ENCODE data around the gene KIRREL1. TPM values are rescaled to one million over a fixed set of nuclear protein-coding genes. Genes with fewer than 3 reads are reported as not detected.

The KIRREL1 gene
- total RNA-seq, 1 experiment from 2014 or later, result 45.4 TPM

GRCh38 chr1:158147869-158148268 is 154.4 kb downstream of the KIRREL1 start:
- ChIA-PET POLR2A (interaction anchor here (0.6 kb wide), 1 partner anchor 17 kb away, joined by 3 read pairs; no protein-coding TSS in a partner anchor), CTCF (no interaction called here)
- Histone ChIP-seq H3K27me3 (replicated peaks; ENCODE audit: control insufficient read depth, insufficient read depth, low read length) (no peaks in the 10 kb centered on the region; the same call in 1 of the 2 replicates), H3K36me3 (ENCODE audit: control insufficient read depth, insufficient read depth, low read length) (no peaks in the 10 kb centered on the region), H3K4me3 (ENCODE audit: low read depth, low read length) (no peak overlapping the region), H3K9me3 (no peaks in the 10 kb centered on the region), H3K4me1 (no peaks in the 10 kb centered on the region)
- no peak for TF ChIP-seq CTCF (IDR thresholded peaks at IDR 0.05; ENCODE audit: insufficient read depth in 1 of 2, low read depth in 1 of 2, low read length in 1 of 2, severe bottlenecking in 1 of 2, unreplicated experiment in 1 of 2)
- no peak for DNase-seq
- Mint-ChIP-seq H3K9me3 (ENCODE audit: unreplicated experiment) (no peaks in the 10 kb centered on the region), H3K27ac (ENCODE audit: unreplicated experiment) (no peak overlapping the region), H3K4me1 (ENCODE audit: low read depth, unreplicated experiment) (no peaks in the 10 kb centered on the region), H3K4me3 (ENCODE audit: unreplicated experiment) (no peak overlapping the region), H3K27me3 (ENCODE audit: insufficient read depth, unreplicated experiment) (peaks cover 20% of the 10 kb centered on the region), H3K36me3 (ENCODE audit: insufficient read depth, unreplicated experiment) (no peaks in the 10 kb centered on the region)
- BruUV-seq (replicated peaks), result no TSS peak
- intact Hi-C loops (cut with micrococcal nuclease; ENCODE audit: unreplicated experiment), result no loop called here

- Mint-ChIP-seq H3K36me3 (ENCODE audit: insufficient read depth, unreplicated experiment) (no peaks in the 10 kb centered on the region), H3K4me1 (ENCODE audit: low read depth, unreplicated experiment) (no peaks in the 10 kb centered on the region), H3K9me3 (ENCODE audit: unreplicated experiment) (no peaks in the 10 kb centered on the region), H3K27ac (ENCODE audit: unreplicated experiment) (no peak overlapping the region), H3K27me3 (ENCODE audit: insufficient read depth, unreplicated experiment) (peaks cover 21% of the 10 kb centered on the region), H3K4me3 (ENCODE audit: unreplicated experiment) (no peak overlapping the region)
- Histone ChIP-seq H3K27me3 (replicated peaks; ENCODE audit: control insufficient read depth, insufficient read depth, low read length) (no peaks in the 10 kb centered on the region; the same call in 1 of the 2 replicates), H3K9me3 (no peaks in the 10 kb centered on the region), H3K36me3 (ENCODE audit: control insufficient read depth, insufficient read depth, low read length) (no peaks in the 10 kb centered on the region), H3K4me3 (ENCODE audit: low read depth, low read length) (no peak overlapping the region), H3K4me1 (no peaks in the 10 kb centered on the region)
- intact Hi-C loops (cut with micrococcal nuclease; ENCODE audit: unreplicated experiment), result no loop called here
- BruUV-seq (replicated peaks), result no TSS peak
- TF ChIP-seq CTCF (IDR thresholded peaks at IDR 0.05; ENCODE audit: insufficient read depth in 1 of 2, low read depth in 1 of 2, low read length in 1 of 2, severe bottlenecking in 1 of 2, unreplicated experiment in 1 of 2), result no peak
- ChIA-PET POLR2A (no interaction called here), CTCF (interaction anchor here (0.7 kb wide), 1 partner anchor 23 kb away, joined by 3 read pairs; no protein-coding TSS in a partner anchor)
- no peak for DNase-seq
Measured at GRCh38 chr1:158148468-158148867, 155.0 kb downstream of the KIRREL1 start.

- Mint-ChIP-seq H3K4me3 (ENCODE audit: unreplicated experiment) (no peak overlapping the region), H3K4me1 (ENCODE audit: low read depth, unreplicated experiment) (peaks cover 3% of the 10 kb centered on the region), H3K36me3 (ENCODE audit: insufficient read depth, unreplicated experiment) (no peaks in the 10 kb centered on the region), H3K27me3 (ENCODE audit: insufficient read depth, unreplicated experiment) (peaks cover 21% of the 10 kb centered on the region), H3K9me3 (ENCODE audit: unreplicated experiment) (no peaks in the 10 kb centered on the region), H3K27ac (ENCODE audit: unreplicated experiment) (no peak overlapping the region)
- no TSS peak for BruUV-seq (replicated peaks)
- intact Hi-C loops (cut with micrococcal nuclease; ENCODE audit: unreplicated experiment), result no loop called here
- H3K9me3 ChIP-seq, result no peaks in the 10 kb centered on the region
- DNase-seq, result no peak
- H3K4me1 ChIP-seq, result peaks cover 5% of the 10 kb centered on the region; the same call in 1 of the 2 replicates
- ChIA-PET POLR2A (no interaction called here), CTCF (no interaction called here)
- H3K27me3 ChIP-seq (replicated peaks; ENCODE audit: control insufficient read depth, insufficient read depth, low read length), result no peaks in the 10 kb centered on the region; the same call in 1 of the 2 replicates
- H3K4me3 ChIP-seq (ENCODE audit: low read depth, low read length), result no peak overlapping the region
- no peaks in the 10 kb centered on the region for H3K36me3 ChIP-seq (ENCODE audit: control insufficient read depth, insufficient read depth, low read length)
- no peak for TF ChIP-seq CTCF (IDR thresholded peaks at IDR 0.05; ENCODE audit: insufficient read depth in 1 of 2, low read depth in 1 of 2, low read length in 1 of 2, severe bottlenecking in 1 of 2, unreplicated experiment in 1 of 2)
Measured at GRCh38 chr1:158149175-158149574, 155.7 kb downstream of the KIRREL1 start.

Other genes starting within 250 kb of the KIRREL1 start
- gene FCRL2, start 216.5 kb upstream of the KIRREL1 start, total RNA-seq (2022), result not detected in 2 replicates
- gene FCRL1, start 173.5 kb upstream of the KIRREL1 start, total RNA-seq (2022), result not detected in 2 replicates
- gene CD5L, start 151.8 kb upstream of the KIRREL1 start, total RNA-seq (2022), result not detected in 2 replicates
- gene CD1D, start 187.2 kb downstream of the KIRREL1 start, total RNA-seq (2022), result not detected in 2 replicates